DND-41 (cell line): Measurements from ENCODE around the gene NELFA.

ENCODE experiments used
- ATAC-seq: fragments of 200-7000 bp; cut with Tn5 transposase; 3 replicates; pipeline ENCODE4 v1.9.1; 2021; ENCODE audit warnings: low read depth; ENCODE audit not compliant: insufficient read depth
- DNase-seq: peaks from one replicate; pipeline ENCODE4 v3.0.0-alpha.2; 2020
- H2AFZ ChIP-seq: 2 replicates; pipeline ENCODE4 v1.6.0; 2012; ENCODE audit warnings: low read depth, low read length
- H3K27ac ChIP-seq: 2 replicates; pipeline ENCODE4 v1.5.1; 2012; ENCODE audit warnings: low read length, inconsistent platforms
- H3K27me3 ChIP-seq: fragments of 200-600 bp; sonication (generic); 2 replicates; pipeline ENCODE4 v1.6.0; 2012; ENCODE audit warnings: low read length, mild to moderate bottlenecking, inconsistent platforms; ENCODE audit not compliant: insufficient read depth, poor library complexity
- H3K36me3 ChIP-seq: 2 replicates; pipeline ENCODE4 v1.5.1; 2012; ENCODE audit warnings: low read length, inconsistent platforms; ENCODE audit not compliant: insufficient read depth
- H3K4me1 ChIP-seq: 2 replicates; pipeline ENCODE4 v1.5.1; 2012; ENCODE audit warnings: mild to moderate bottlenecking, low read length; ENCODE audit not compliant: insufficient read depth
- H3K4me2 ChIP-seq: 2 replicates; pipeline ENCODE4 v1.6.0; 2012; ENCODE audit warnings: mild to moderate bottlenecking, moderate library complexity, low read length, inconsistent platforms; ENCODE audit not compliant: insufficient read depth
- H3K4me3 ChIP-seq, 2 experiments: fragments of 200-600 bp in 1 of 2; shearing (Covaris generic) in 1 of 2; 2 replicates each; pipeline ENCODE4 v1.5.1; 2012 to 2016; ENCODE audit warnings: inconsistent platforms in 2 of 2, low read length in 2 of 2, mild to moderate bottlenecking in 2 of 2, low read depth in 1 of 2, moderate library complexity in 1 of 2
- H3K79me2 ChIP-seq: 2 replicates; pipeline ENCODE4 v1.6.0; 2012; ENCODE audit warnings: low read length, inconsistent platforms; ENCODE audit not compliant: insufficient read depth
- H3K9ac ChIP-seq: 2 replicates; pipeline ENCODE4 v1.6.0; 2012; ENCODE audit warnings: low read depth, mild to moderate bottlenecking, inconsistent platforms, low read length, moderate library complexity
- H3K9me3 ChIP-seq: 2 replicates; pipeline ENCODE4 v1.5.1; 2012; ENCODE audit warnings: low read length, moderate library complexity, mild to moderate bottlenecking, inconsistent platforms; ENCODE audit not compliant: insufficient read depth, severe bottlenecking
- H4K20me1 ChIP-seq: 2 replicates; pipeline ENCODE4 v1.6.0; 2012; ENCODE audit warnings: low read length; ENCODE audit not compliant: insufficient read depth
- CTCF ChIP-seq: IDR thresholded peaks from 2 replicates; pipeline ENCODE4 v1.5.1; 2012; ENCODE audit warnings: borderline replicate concordance, low read length, moderate library complexity, mild to moderate bottlenecking; ENCODE audit not compliant: poor library complexity, severe bottlenecking; ENCODE audit errors: extremely low read depth
- EZH2 ChIP-seq: IDR thresholded peaks from 3 replicates; pipeline ENCODE4 v1.6.1; 2012; ENCODE audit warnings: borderline replicate concordance, low read depth, mild to moderate bottlenecking, moderate library complexity, low read length, inconsistent platforms; ENCODE audit not compliant: severe bottlenecking

Gene NELFA

GRCh38 chr4:2047781-2048581, 39.2 kb upstream of the NELFA start:
- H3K4me3 ChIP-seq = no peak overlapping the region
- no peak overlapping the region for H3K27ac ChIP-seq
- TF ChIP-seq EZH2 = no peak
- no peak for TF ChIP-seq CTCF
- ATAC-seq (no peak), DNase-seq (no peak)
- no peak overlapping the region for H3K9ac ChIP-seq
- H3K36me3 ChIP-seq = no peaks in the 10 kb centered on the region
- no peaks in the 10 kb centered on the region for H3K27me3 ChIP-seq
- 0 out of 2 replicates have a peak, but pooled peaks cover 2% of the 10 kb centered on the region for H3K79me2 ChIP-seq
- H2AFZ ChIP-seq = no peak overlapping the region
- H3K9me3 ChIP-seq = no peaks in the 10 kb centered on the region
- H4K20me1 ChIP-seq = peaks cover 22% of the 10 kb centered on the region
- H3K4me2 ChIP-seq = no peak overlapping the region
- peaks cover 2% of the 10 kb centered on the region for H3K4me1 ChIP-seq

GRCh38 chr4:2047031-2047660, 38.4 kb upstream of the NELFA start:
- Histone ChIP-seq H2AFZ (no peak overlapping the region), H4K20me1 (peaks cover 25% of the 10 kb centered on the region), H3K4me1 (peaks cover 8% of the 10 kb centered on the region), H3K4me3 (no peak overlapping the region), H3K4me2 (no peak overlapping the region), H3K27ac (no peak overlapping the region), H3K9ac (no peak overlapping the region), H3K9me3 (no peaks in the 10 kb centered on the region), H3K27me3 (no peaks in the 10 kb centered on the region), H3K36me3 (no peaks in the 10 kb centered on the region), H3K79me2 (0 out of 2 replicates have a peak, but pooled peaks cover 2% of the 10 kb centered on the region)
- no peak for TF ChIP-seq EZH2
- no peak for TF ChIP-seq CTCF
- ATAC-seq (no peak), DNase-seq (no peak)

DNA sequence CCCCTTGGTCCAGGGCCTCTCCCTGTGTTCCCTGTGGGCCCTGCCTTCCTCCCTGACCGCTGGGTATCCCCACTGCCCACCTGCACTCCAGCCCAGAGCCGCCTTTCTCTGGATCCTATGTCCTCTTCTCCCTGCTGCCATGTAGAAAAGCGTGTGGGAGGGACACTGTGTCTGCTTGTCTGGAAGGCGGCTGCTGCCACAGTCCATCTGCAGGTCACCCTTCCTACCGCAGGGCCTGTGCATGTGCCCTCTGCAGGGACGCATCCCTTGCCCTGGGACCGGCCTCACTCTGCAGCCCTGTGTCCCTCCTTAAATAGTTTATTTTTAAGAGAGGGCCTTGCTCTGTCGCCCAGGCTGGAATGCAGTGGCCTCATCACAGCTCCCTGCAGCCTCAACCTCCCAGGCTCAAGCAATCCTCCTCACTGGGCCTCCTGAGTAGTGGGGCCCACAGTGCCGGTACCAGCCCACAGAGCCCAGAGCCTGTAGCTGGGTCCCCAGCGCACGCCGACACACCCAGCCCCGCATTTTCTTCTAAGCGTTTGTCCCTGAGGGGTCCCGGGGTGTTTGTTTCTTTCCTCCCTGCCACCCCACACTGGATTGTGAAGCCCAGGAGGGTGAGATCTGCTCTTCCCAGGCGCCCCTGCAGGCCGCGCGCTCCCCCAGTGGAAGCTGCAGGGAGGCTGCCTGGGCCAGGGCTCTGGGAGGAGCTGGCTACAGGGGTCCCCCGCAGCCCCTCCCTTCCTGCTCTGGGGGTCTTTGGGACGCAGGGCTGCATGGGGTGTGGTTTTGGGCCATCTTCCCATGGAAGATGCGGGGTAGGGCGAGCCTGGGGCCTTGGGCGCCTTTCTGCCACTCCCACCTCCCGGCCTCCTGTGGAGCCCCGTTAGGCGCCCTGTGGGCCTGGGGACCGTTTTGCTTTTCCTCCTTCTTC, 37.5 kb upstream of the NELFA start:
- H4K20me1 ChIP-seq = peaks cover 25% of the 10 kb centered on the region
- H3K9ac ChIP-seq = no peak overlapping the region
- no peaks in the 10 kb centered on the region for H3K36me3 ChIP-seq
- no peak overlapping the region for H2AFZ ChIP-seq
- H3K27ac ChIP-seq = no peak overlapping the region
- H3K4me3 ChIP-seq = no peak overlapping the region
- H3K9me3 ChIP-seq = no peaks in the 10 kb centered on the region
- no peak overlapping the region for H3K4me2 ChIP-seq
- TF ChIP-seq EZH2 = no peak
- TF ChIP-seq CTCF = no peak
- H3K79me2 ChIP-seq = 0 out of 2 replicates have a peak, but pooled peaks cover 2% of the 10 kb centered on the region
- no peak for ATAC-seq
- H3K27me3 ChIP-seq = no peaks in the 10 kb centered on the region
- peaks cover 14% of the 10 kb centered on the region for H3K4me1 ChIP-seq
- no peak for DNase-seq
